Panc1 (cell line): Measurements from ENCODE around the gene ABTB2.
A peak's percentile ranks its signal among the peaks of the same experiment; 100 is the strongest.

Experiments
- CTCF ChIP-seq: fragments of 450-650 bp; IDR thresholded peaks from 2 replicates; pipeline ENCODE4 v1.5.1; 2017; ENCODE audit warnings: mild to moderate bottlenecking
- REST ChIP-seq, 2 experiments: IDR thresholded peaks; 2 replicates each; pipeline ENCODE4 v1.6.1; 2011 to 2012; ENCODE audit warnings: low read depth in 2 of 2, control low read depth in 1 of 2, low read length in 1 of 2, mild to moderate bottlenecking in 1 of 2, moderate library complexity in 1 of 2; ENCODE audit not compliant: insufficient read depth in 1 of 2

GRCh38 chr11:34359548-34359891, 1.7 kb upstream of the ABTB2 start:
- TF ChIP-seq CTCF: peak; percentile 71
- no peak for TF ChIP-seq REST (IDR thresholded peaks at IDR 0.05; ENCODE audit: insufficient read depth in 1 of 2, low read depth in 2 of 2, low read length in 1 of 2)
